Mucosa of rectum (tissue), 2 donors: Measurements from ENCODE around the gene MEGF11.

Experiments used
- H3K27ac ChIP-seq, 2 donors: one replicate each; pipeline ENCODE4 v1.7.0; 2013; ENCODE audit warnings: inconsistent platforms in 2 of 2, low read depth in 2 of 2, low read length in 2 of 2
- H3K27me3 ChIP-seq, 2 donors: one replicate each; pipeline ENCODE4 v1.7.0; 2013; ENCODE audit warnings: low read length in 2 of 2; ENCODE audit not compliant: control insufficient read depth in 2 of 2, insufficient read depth in 2 of 2
- H3K36me3 ChIP-seq, 2 donors: one replicate each; pipeline ENCODE4 v1.7.0; 2013; ENCODE audit warnings: low read length in 2 of 2; ENCODE audit not compliant: control insufficient read depth in 2 of 2, insufficient read depth in 2 of 2
- H3K4me1 ChIP-seq, 2 donors: one replicate each; pipeline ENCODE4 v1.7.0; 2013; ENCODE audit warnings: low read length in 2 of 2, mild to moderate bottlenecking in 1 of 2; ENCODE audit not compliant: control insufficient read depth in 2 of 2, insufficient read depth in 2 of 2
- H3K4me3 ChIP-seq, 2 donors: one replicate each; pipeline ENCODE4 v1.7.0; 2013; ENCODE audit warnings: low read length in 2 of 2
- H3K9ac ChIP-seq, 2 donors: one replicate each; pipeline ENCODE4 v1.7.0; 2013; ENCODE audit warnings: low read length in 2 of 2, low read depth in 1 of 2, mild to moderate bottlenecking in 1 of 2
- H3K9me3 ChIP-seq, 2 donors: one replicate each; pipeline ENCODE4 v1.7.0; 2013; ENCODE audit warnings: low read length in 2 of 2; ENCODE audit not compliant: control insufficient read depth in 2 of 2
- donor health status: healthy.
- donor health status: Normal muscosa, but diverticular disease.

The MEGF11 gene

DNA sequence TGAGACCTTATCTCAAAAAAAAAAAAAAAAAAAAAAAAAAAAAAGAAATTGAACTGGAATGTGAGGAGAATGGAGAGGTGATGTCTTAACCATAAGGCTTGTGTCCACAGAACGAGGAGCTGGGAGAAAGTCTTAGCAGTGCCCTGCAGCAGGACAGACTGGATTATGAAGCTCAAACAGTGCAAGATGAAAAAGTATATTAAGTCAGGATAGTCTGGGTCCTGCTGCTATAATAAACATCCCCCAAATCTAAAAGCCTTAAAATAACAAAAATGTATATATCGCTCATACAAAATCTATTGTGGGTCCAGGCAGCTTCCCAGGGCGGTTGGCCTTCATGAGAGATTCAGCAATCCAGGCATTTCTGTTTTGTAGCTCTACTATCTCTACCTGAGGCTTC is 208.7 kb downstream of the MEGF11 start:
- Histone ChIP-seq H3K4me3 (no peak overlapping the region), H3K9ac (no peak overlapping the region), H3K27me3 (peaks cover 0 to 2% of the 10 kb centered on the region in 2 donors), H3K4me1 (peaks cover 12 to 14% of the 10 kb centered on the region in 2 donors), H3K27ac (no peak overlapping the region), H3K9me3 (no peaks in the 10 kb centered on the region), H3K36me3 (no peaks in the 10 kb centered on the region)

GRCh38 chr15:66043264-66043663 is 210.3 kb downstream of the MEGF11 start:
- Histone ChIP-seq H3K4me1 (peaks cover 10 to 12% of the 10 kb centered on the region in 2 donors), H3K27ac (peak overlapping the region in 1 of 2 donors; percentile 43), H3K27me3 (peaks cover 3 to 6% of the 10 kb centered on the region in 2 donors)

GRCh38 chr15:66042624-66043023 is 210.9 kb downstream of the MEGF11 start:
- Histone ChIP-seq H3K9me3 (no peaks in the 10 kb centered on the region), H3K27ac (no peak overlapping the region), H3K4me3 (no peak overlapping the region), H3K4me1 (peaks cover 7 to 12% of the 10 kb centered on the region in 2 donors), H3K36me3 (no peaks in the 10 kb centered on the region), H3K27me3 (peaks cover 6% of the 10 kb centered on the region in 2 donors), H3K9ac (no peak overlapping the region)

More at GRCh38 chr15:66043264-66043663, 210.3 kb downstream of the MEGF11 start:
- no peaks in the 10 kb centered on the region for H3K36me3 ChIP-seq
- H3K9ac ChIP-seq, result no peak overlapping the region
- no peaks in the 10 kb centered on the region for H3K9me3 ChIP-seq
- no peak overlapping the region for H3K4me3 ChIP-seq

GRCh38 chr15:66041276-66041675 is 212.3 kb downstream of the MEGF11 start:
- no peaks in the 10 kb centered on the region for H3K9me3 ChIP-seq
- peaks cover 6 to 7% of the 10 kb centered on the region in 2 donors for H3K27me3 ChIP-seq
- H3K9ac ChIP-seq, result no peak overlapping the region
- no peaks in the 10 kb centered on the region for H3K36me3 ChIP-seq
- H3K4me1 ChIP-seq, result peaks cover 3 to 7% of the 10 kb centered on the region in 2 donors
- no peak overlapping the region for H3K4me3 ChIP-seq
- no peak overlapping the region for H3K27ac ChIP-seq

GRCh38 chr15:66040211-66040892 is 213.2 kb downstream of the MEGF11 start:
- Histone ChIP-seq H3K36me3 (no peaks in the 10 kb centered on the region), H3K27me3 (peaks cover 6 to 12% of the 10 kb centered on the region in 2 donors), H3K27ac (no peak overlapping the region), H3K9me3 (no peaks in the 10 kb centered on the region), H3K4me1 (peaks cover 3 to 6% of the 10 kb centered on the region in 2 donors), H3K9ac (no peak overlapping the region), H3K4me3 (no peak overlapping the region)

- no peaks in the 10 kb centered on the region for H3K36me3 ChIP-seq
- no peak overlapping the region for H3K9ac ChIP-seq
- no peaks in the 10 kb centered on the region for H3K9me3 ChIP-seq
- no peak overlapping the region for H3K27ac ChIP-seq
- peaks cover 6 to 12% of the 10 kb centered on the region in 2 donors for H3K27me3 ChIP-seq
- H3K4me1 ChIP-seq, result peaks cover 3 to 5% of the 10 kb centered on the region in 2 donors
- no peak overlapping the region for H3K4me3 ChIP-seq
Measured at GRCh38 chr15:66039117-66039871, 214.3 kb downstream of the MEGF11 start.

DNA sequence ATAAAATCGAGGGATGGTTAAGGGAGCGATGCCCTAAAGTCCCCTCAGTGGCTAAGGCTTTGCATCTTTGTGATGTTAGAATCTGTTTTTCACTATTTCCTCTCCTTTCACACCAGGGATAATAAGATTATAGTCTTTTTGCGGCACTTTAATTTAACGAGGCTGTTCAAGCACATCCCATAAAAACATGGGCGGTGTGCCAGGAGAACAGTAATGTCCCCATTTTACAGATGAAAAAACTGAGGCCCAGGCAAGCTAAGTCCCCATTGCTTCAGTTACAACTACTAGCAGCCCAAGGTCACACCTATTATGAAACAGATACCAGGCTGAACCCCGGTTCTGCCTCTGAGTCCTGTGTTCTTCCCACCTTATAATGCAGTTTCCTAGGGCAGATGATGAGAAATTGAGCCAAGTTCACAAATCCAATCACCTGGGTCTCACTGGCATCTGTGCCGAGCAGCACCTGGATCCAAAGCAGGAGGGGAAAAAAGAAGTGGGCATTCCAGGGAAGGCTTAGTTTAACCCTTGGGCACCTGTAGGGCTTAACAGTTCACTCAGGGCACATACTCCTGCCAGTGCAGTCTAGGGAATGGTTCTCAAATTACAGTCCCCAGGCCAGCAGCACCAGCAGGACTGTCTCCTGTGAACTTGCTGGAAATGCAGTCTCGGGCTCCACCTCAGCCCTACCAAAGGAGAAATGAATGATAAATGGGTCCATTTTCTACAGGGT is 215.0 kb downstream of the MEGF11 start:
- Histone ChIP-seq H3K27ac (no peak overlapping the region), H3K4me3 (no peak overlapping the region), H3K36me3 (no peaks in the 10 kb centered on the region), H3K27me3 (peaks cover 6 to 12% of the 10 kb centered on the region in 2 donors), H3K4me1 (peaks cover 2 to 4% of the 10 kb centered on the region in 2 donors), H3K9ac (no peak overlapping the region), H3K9me3 (no peaks in the 10 kb centered on the region)

GRCh38 chr15:66036859-66037258 is 216.7 kb downstream of the MEGF11 start:
- H3K27ac ChIP-seq, result no peak overlapping the region
- H3K4me1 ChIP-seq, result no peaks in the 10 kb centered on the region

GRCh38 chr15:66035901-66036300 is 217.6 kb downstream of the MEGF11 start:
- Histone ChIP-seq H3K27ac (no peak overlapping the region), H3K36me3 (no peaks in the 10 kb centered on the region), H3K9ac (no peak overlapping the region), H3K4me1 (no peaks in the 10 kb centered on the region), H3K4me3 (no peak overlapping the region), H3K27me3 (peaks cover 6 to 12% of the 10 kb centered on the region in 2 donors), H3K9me3 (no peaks in the 10 kb centered on the region)

More at GRCh38 chr15:66036859-66037258, 216.7 kb downstream of the MEGF11 start:
- peaks cover 6 to 12% of the 10 kb centered on the region in 2 donors for H3K27me3 ChIP-seq
- H3K9ac ChIP-seq, result no peak overlapping the region
- no peaks in the 10 kb centered on the region for H3K9me3 ChIP-seq
- H3K36me3 ChIP-seq, result no peaks in the 10 kb centered on the region
- H3K4me3 ChIP-seq, result no peak overlapping the region

- no peaks in the 10 kb centered on the region for H3K36me3 ChIP-seq
- no peak overlapping the region for H3K27ac ChIP-seq
- no peak overlapping the region for H3K4me3 ChIP-seq
- H3K9ac ChIP-seq, result no peak overlapping the region
- H3K4me1 ChIP-seq, result no peaks in the 10 kb centered on the region
- no peaks in the 10 kb centered on the region for H3K9me3 ChIP-seq
- peaks cover 0 to 8% of the 10 kb centered on the region in 2 donors for H3K27me3 ChIP-seq
Measured at GRCh38 chr15:66033143-66033542, 220.4 kb downstream of the MEGF11 start.
